Measurements from ENCODE around the gene ENPP5.
"Not testable (repeated sequence)": the region's sequence is repeated elsewhere in the genome, so short reads cannot be mapped to it uniquely, and the experiment has no call there.

Gene ENPP5

DNA sequence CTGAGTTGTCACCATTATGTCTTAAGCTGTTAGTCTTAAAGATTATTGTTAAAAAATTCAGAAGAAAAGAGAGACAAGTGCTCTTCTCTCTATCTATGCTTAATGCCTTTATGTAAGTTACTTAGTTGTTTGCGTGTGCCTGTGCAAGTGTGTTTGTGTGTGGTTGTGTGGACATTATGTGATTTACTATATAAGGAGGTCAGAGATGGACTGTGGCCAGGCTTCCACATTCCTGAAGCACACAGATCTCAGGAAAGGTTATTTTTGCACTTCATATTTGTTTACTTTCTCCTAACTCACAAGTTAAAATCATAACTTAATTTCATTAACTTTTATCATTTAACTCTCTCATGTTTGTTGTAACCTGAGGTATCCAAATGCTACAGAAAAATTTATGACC lies 26.5 kb downstream of the ENPP5 start:
- no peak overlapping the region for H3K27ac ChIP-seq

DNA sequence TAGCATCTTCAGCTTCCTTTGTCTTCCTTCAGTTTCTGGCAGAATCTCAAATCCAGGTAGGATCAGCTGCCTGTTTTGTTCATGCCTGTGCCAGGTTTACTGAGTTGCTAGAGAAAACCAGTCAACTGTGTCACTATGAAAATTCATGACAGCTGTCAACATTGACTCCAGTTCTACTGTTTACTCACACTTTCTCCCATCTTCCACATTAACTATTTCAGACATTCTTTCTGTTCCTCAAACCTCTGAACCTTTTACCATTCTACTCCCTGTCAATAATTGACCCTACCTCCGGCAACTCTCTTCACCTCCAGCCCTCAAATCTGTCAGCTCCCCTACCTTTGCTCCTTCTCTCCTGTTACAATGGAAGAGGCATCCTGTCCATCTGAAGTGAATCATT lies 32.5 kb downstream of the ENPP5 start:
- H3K27ac ChIP-seq: no peak overlapping the region
- TF ChIP-seq, protein P1, sequence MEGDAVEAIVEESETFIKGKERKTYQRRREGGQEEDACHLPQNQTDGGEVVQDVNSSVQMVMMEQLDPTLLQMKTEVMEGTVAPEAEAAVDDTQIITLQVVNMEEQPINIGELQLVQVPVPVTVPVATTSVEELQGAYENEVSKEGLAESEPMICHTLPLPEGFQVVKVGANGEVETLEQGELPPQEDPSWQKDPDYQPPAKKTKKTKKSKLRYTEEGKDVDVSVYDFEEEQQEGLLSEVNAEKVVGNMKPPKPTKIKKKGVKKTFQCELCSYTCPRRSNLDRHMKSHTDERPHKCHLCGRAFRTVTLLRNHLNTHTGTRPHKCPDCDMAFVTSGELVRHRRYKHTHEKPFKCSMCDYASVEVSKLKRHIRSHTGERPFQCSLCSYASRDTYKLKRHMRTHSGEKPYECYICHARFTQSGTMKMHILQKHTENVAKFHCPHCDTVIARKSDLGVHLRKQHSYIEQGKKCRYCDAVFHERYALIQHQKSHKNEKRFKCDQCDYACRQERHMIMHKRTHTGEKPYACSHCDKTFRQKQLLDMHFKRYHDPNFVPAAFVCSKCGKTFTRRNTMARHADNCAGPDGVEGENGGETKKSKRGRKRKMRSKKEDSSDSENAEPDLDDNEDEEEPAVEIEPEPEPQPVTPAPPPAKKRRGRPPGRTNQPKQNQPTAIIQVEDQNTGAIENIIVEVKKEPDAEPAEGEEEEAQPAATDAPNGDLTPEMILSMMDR (conservative IDR thresholded peaks at IDR 0.05): no peak
- no peak for TF ChIP-seq ZFX (IDR thresholded peaks at IDR 0.05)

More for the DNA sequence above, 26.5 kb downstream of the ENPP5 start:
- TF ChIP-seq, protein P1 (conservative IDR thresholded peaks at IDR 0.05): no peak
- TF ChIP-seq ZFX (IDR thresholded peaks at IDR 0.05): no peak

DNA sequence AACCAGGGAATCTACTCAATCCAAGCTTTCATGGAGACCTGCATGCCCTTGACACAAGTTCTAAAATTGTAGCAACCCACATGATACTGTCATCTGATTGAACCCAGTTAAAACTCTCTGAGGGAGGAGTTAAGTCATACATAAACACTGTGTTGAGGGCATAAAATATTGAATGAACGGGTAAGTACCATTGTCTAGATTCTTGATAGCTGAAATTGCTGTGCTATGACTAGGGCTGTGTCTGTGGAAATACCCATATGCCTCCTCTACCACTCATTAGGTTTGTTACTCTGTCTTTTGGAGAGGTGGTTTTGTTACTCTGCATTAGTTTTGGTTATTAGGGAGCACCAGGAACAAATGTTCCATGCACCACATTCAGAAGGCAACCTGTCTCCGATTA lies 33.4 kb downstream of the ENPP5 start:
- H3K27ac ChIP-seq: no peak overlapping the region
- no peak for TF ChIP-seq ZFX (IDR thresholded peaks at IDR 0.05)
- TF ChIP-seq, protein P1 (conservative IDR thresholded peaks at IDR 0.05): no peak

DNA sequence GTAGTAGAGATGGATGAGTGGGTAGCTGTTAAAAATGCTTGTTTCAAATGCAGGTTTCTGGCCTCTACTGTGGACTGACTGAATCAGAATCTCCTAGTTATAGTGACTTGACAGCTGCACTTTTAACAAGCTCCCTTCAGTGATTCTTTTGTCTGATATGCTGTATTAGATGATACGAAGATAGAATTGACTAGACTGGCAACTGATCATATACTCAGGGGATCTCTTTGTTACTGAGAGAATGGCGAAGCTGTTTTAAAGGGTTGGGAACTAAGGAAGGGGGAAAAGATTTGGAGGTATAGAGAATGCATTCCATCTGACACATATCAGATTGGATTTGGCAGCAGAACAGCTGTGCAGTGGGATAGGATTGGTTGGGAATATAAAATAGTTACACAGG lies 33.9 kb downstream of the ENPP5 start:
- H3K27ac ChIP-seq: no peak overlapping the region
- no peak for TF ChIP-seq ZFX (IDR thresholded peaks at IDR 0.05)
- TF ChIP-seq, protein P1 (conservative IDR thresholded peaks at IDR 0.05): no peak

DNA sequence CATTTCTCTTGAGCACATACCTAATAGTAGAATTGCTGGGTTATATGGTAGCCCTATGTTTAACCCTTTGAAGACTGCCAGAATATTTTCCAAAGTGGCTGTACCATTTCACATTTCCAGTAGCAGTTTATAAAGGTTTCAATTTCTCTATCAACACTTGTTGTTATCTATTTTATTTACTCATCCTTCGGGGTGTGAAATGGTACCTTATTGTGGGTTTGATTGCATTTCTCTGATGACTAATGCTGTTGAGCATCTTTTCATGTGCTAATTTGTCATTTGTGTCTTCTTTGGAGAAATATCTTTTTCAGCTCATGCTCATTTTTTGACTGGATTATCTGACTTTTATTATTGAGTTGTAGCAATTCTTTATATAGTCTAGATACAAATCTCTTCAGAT lies 35.6 kb downstream of the ENPP5 start:
- TF ChIP-seq ZFX (IDR thresholded peaks at IDR 0.05): no peak
- TF ChIP-seq, protein P1 (conservative IDR thresholded peaks at IDR 0.05): no peak
- H3K27ac ChIP-seq: no peak overlapping the region

DNA sequence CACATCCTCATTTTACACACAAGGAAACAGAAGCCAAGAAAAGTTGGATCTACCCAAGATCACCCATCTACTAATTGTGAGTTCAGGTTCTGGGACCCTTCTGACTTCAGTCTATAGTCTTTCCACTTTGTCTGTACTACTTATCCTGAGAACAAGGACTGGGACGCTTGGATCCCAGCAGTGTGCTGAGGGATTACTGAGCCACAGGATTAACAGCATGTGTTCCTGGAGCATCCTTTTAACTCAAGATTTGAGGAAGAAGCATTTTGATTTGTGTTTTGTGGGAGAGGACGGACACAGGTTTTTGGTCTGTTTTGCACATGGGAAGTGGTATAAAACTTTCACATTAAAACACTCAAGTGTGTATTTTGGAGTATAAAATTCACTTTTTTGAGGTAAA lies 36.6 kb downstream of the ENPP5 start:
- no peak overlapping the region for H3K27ac ChIP-seq
- no peak for TF ChIP-seq ZFX (IDR thresholded peaks at IDR 0.05)
- TF ChIP-seq, protein P1 (conservative IDR thresholded peaks at IDR 0.05): no peak

DNA sequence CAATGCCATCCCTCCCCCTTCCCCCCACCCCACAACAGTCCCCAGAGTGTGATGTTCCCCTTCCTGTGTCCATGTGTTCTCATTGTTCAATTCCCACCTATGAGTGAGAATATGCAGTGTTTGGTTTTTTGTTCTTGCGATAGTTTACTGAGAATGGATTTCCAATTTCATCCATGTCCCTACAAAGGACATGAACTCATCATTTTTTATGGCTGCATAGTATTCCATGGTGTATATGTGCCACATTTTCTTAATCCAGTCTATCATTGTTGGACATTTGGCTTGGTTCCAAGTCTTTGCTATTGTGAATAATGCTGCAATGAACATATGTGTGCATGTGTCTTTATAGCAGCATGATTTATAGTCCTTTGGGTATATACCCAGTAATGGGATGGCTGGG lies 39.5 kb downstream of the ENPP5 start:
- H3K27ac ChIP-seq: not testable (repeated sequence)

DNA sequence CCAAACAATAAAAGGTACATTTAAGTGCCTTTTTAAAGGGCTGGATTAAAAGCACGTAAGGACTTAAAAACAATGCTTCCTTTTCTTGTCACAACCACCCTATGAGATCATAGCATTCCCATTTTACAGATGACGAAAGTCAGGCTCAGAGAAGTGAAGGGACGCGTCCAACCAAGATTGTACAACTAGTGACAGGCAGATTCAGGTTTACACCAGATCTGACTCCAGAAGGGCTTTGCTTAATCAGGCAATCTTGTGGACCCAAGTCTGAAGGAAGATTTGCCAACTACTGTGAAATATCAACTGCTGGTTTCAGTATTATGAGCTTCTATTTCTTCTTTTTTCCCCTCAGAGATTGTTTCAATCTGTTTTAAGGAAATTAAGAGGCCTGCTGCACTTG lies 40.1 kb downstream of the ENPP5 start:
- peak overlapping the region; percentile 68 for H3K27ac ChIP-seq
- TF ChIP-seq ZFX (IDR thresholded peaks at IDR 0.05): no peak
- TF ChIP-seq, protein P1 (conservative IDR thresholded peaks at IDR 0.05): no peak

All from C4-2B (cell line).